ENCODE results near the gene OPTC.

OPTC gene

GRCh38 chr1:203539831-203540546 lies 46.0 kb downstream of the OPTC start:
- DNase-seq: no peak

DNA sequence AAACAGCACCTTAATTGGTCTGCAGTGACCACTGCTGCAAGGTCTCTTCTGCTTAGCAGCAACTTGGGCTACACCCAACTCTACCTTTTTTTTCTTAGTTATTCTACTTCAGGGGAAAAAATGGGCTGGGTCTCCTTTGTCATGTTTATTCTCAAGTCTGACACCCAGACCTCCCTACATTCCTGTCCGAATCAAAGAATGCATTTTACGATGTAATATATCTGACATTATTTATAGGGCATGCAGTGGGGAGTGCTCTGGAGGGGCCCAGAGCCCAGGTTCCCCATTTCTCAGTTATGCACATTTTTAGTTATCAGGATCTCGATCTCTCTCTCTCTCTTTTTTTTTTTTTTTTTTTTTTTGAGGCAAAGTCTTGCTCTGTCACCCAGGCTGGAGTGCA lies 50.5 kb downstream of the OPTC start:
- no peak for DNase-seq

DNA sequence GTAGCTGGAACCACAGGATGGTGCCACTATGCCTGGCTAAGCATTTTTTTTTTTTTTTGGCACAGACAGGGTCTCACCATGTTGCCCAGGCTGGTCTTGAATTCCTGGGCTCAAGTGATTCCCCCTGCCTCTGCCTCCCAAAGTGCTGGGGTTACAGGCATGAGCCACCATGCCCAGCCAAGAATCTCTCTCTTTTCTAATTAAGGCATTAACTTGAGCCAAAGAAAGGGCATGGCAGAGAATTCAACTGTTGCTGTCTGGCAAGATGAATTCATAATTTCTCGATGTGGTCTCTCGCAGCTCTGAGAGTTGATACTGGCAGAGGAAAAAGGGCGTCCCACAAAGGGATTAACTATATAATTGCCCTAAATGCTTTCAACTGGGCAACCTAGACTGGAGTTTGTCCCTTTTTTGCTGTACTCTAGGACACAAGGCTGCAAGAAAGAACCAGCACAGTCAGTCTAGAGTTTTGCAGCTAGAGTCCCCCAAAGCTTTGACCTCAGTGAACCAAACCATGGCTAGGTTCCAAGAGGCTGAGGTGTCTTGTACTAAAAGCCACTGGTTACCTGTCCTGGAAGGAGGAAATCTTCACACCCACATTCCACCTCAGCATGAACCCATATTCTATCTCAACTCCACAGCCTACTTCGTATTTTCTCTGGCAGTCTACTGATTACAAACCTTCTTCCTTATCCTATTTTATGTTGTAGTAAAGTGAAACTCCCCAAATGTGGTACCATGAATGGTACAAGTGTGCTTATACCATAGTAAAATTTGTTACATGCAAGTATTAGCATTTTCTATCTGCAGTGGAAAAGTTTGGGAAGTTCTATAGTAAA lies 51.2 kb downstream of the OPTC start:
- no peak for DNase-seq

DNA sequence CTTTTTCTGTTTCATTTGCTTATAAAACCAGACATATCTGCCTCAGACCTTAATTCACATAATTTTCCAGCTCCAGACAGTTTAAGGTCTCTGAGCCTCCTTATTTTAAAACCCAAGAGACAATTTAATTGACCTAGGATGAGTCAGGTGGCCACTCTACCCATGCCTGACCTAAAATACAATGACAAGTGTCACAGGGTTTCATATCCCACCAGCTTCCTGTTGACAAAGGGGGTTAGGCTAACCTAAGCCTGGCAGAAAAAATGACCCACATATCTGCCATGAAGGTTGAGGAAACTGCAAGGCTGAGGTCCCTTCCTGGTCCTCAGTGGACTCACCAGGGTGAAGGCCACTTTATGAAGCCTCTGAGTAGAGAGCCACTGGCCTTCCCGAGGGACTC lies 52.3 kb downstream of the OPTC start:
- DNase-seq: no peak

GRCh38 chr1:203547147-203547546 lies 53.2 kb downstream of the OPTC start:
- no peak for DNase-seq

GRCh38 chr1:203547771-203548421 lies 53.9 kb downstream of the OPTC start:
- no peak for DNase-seq

DNA sequence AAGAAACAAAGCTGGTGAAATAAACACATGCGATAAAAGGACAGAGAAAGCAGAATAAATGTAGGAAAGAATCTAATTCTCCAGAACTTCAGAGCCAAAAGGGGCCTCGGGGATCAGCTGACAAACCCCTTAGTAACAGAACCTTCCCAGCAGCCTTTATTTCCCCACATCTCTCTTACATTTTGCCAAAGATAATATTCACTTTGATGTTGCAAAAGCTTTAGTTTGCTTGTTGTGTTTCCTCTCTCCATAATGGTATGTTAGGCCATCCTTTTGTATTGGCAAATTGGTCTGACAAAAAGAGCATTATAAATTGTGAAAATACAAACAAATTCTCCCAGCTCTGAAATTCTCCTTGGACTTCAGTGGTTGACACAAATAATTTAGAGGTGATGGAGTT lies 54.9 kb downstream of the OPTC start:
- DNase-seq: no peak

GRCh38 chr1:203549309-203549708 lies 55.4 kb downstream of the OPTC start:
- no peak for DNase-seq

GRCh38 chr1:203550846-203551245 lies 56.9 kb downstream of the OPTC start:
- DNase-seq: no peak

- no peak for DNase-seq
Measured at GRCh38 chr1:203551550-203551949, 57.6 kb downstream of the OPTC start.

- no peak for DNase-seq
Measured at GRCh38 chr1:203553496-203553895, 59.5 kb downstream of the OPTC start.

- no peak for DNase-seq
Measured at GRCh38 chr1:203554071-203554470, 60.1 kb downstream of the OPTC start.

- DNase-seq: no peak
Measured at GRCh38 chr1:203555076-203555475, 61.1 kb downstream of the OPTC start.

DNA sequence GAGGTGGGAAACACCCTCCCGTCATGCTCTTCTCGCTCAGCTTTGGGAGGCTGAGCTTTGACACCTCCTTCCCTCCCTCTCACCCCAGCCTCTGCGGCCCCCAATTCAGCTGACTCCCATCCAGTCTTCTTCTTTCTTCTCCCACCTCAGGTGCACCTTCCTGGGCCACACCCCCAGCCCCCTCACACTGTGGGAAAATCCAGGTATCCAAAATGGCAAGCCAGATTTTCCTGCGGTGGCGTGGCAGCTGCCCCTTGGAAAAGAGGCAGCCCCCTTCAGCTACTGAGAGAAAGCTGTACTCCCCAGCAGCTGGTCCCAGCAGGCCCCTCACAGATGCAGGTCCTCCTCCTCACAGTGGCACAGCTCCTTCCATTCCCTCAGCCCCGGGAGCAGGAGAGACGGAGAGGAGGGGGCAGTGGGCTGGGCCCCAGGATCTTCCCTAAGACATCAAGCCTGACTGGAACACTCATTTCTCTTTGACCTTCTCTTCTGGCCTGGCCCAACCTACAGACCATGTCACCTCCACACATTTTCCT lies 61.6 kb downstream of the OPTC start:
- DNase-seq: no peak

GRCh38 chr1:203556047-203556851 lies 62.3 kb downstream of the OPTC start:
- peak; percentile 89 for DNase-seq

GRCh38 chr1:203557390-203557789 lies 63.4 kb downstream of the OPTC start:
- DNase-seq: peak; percentile 79

- DNase-seq: no peak
Measured at GRCh38 chr1:203558064-203558760, 64.3 kb downstream of the OPTC start.
